Stomach (tissue), 4 donors: ENCODE measurements around the gene MCF2L2.

ENCODE experiments used
- CTCF ChIP-seq, 7 experiments: fragments of 450-650 bp in 4 of 7; fragments of 200-600 bp in 3 of 7; sonication (generic) in 3 of 7; IDR thresholded peaks; one replicate each; pipeline ENCODE4 v1.5.1; 2016 to 2019; ENCODE audit warnings: antibody characterized with exemption in 7 of 7, control low read depth in 2 of 7, mild to moderate bottlenecking in 1 of 7
- EP300 ChIP-seq: sonication (generic); formaldehyde crosslinking; IDR thresholded peaks from one replicate; pipeline ENCODE4 v1.6.1; 2017; ENCODE audit warnings: antibody characterized with exemption
- POLR2A ChIP-seq, 4 donors: fragments of 450-650 bp; IDR thresholded peaks; one replicate each; pipeline ENCODE4 v1.6.1; 2016; ENCODE audit warnings: antibody characterized with exemption in 4 of 4, control low read depth in 2 of 4, mild to moderate bottlenecking in 1 of 4, moderate library complexity in 1 of 4
- POLR2AphosphoS5 ChIP-seq, 3 donors: sonication (generic); formaldehyde crosslinking; IDR thresholded peaks; one replicate each; pipeline ENCODE4 v1.6.1; 2016; ENCODE audit warnings: antibody characterized with exemption in 3 of 3

GRCh38 chr3:183272791-183273190 is 155.6 kb downstream of the MCF2L2 start:
- TF ChIP-seq CTCF (IDR thresholded peaks at IDR 0.05): no peak
- no peak for TF ChIP-seq POLR2A (IDR thresholded peaks at IDR 0.05)
- no peak for TF ChIP-seq POLR2AphosphoS5 (IDR thresholded peaks at IDR 0.05)
- TF ChIP-seq EP300: no peak
